CD1c-positive myeloid dendritic cell (primary cell): ENCODE measurements around the gene CAMTA1.

ENCODE experiments used
- DNase-seq: peaks from one replicate; pipeline ENCODE4 v3.0.0-alpha.2; 2016; ENCODE audit errors: extremely low spot score

The CAMTA1 gene

DNA sequence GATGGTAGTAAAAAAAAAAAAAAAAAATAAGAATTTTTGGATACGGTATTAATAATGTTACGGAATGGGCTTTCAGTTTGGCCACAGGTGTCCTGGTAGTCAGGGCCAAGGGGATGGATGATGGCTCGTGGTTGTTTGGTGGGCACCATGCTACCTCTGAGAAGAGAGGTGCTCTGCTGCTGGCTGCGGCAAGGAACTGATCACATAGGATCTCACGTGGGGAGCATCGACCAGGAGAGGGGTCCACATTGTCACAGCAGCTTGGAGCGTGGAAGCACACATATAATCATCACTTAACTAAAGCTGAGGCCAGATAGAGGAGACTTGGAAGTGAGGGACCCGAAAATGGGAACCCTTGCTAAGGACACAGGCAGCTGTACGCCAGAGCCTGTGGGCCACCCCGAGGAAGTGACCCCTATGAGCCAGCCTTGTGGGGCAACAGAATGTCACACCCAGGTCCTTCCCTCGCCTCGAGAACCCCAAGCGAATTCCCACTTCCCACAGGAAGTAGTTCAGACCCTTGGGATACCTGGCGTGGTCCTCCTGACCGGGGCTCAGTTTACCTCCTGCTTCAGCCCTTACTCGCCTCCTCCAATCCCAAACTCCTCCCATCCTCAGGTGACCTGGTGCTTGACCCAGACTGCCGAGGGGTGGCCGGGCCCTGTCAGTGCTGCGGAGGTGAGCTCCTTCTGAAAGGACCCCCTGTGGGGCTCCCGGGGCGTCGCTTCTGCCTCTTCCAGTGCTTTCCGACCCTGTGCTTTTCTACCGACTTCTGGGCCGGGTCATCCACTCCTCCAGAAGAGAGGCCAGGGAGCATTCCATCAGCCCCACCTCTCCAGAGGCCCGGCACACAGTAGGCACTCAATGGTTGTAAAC lies 222.0 kb downstream of the CAMTA1 start:
- no peak for DNase-seq

DNA sequence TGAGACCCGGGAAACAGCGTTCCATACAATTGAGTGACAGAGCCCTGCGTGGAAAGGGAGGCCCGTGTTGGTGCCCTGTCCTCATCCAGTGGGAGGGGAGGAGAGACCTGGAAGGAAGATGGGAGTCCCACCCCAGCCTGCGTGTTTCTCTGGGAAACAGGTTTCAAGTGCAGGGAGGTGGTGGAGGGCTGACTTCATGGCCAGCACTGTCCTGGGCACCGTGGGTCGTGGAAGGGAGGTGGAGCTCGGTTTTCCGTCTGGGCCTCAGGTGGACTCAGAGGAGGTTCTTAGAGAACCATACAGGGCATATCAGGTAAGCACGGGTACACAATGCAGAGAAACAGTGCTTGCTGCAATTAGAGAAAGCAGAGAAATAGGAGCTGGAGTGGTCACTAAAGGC lies 222.6 kb downstream of the CAMTA1 start:
- no peak for DNase-seq

DNA sequence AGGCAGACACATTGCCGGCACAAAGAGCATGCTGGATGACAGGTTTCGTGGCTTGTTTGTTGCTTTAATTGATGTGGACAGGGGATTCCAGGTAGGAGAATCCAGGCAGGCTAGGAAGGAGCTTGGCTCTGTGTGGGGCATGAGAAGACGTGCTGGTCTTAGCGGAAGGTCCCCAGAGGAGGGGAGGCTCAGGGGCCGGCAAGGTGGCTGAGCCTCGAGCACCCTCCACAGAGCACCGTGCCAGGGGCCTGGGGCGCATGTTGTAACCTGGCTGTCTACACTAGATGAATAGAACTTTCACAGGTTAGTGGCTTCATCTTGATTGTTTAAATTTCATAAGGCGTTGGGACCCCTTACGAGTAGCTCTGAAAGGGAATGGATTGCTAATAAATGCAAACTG lies 223.1 kb downstream of the CAMTA1 start:
- DNase-seq, result no peak

DNA sequence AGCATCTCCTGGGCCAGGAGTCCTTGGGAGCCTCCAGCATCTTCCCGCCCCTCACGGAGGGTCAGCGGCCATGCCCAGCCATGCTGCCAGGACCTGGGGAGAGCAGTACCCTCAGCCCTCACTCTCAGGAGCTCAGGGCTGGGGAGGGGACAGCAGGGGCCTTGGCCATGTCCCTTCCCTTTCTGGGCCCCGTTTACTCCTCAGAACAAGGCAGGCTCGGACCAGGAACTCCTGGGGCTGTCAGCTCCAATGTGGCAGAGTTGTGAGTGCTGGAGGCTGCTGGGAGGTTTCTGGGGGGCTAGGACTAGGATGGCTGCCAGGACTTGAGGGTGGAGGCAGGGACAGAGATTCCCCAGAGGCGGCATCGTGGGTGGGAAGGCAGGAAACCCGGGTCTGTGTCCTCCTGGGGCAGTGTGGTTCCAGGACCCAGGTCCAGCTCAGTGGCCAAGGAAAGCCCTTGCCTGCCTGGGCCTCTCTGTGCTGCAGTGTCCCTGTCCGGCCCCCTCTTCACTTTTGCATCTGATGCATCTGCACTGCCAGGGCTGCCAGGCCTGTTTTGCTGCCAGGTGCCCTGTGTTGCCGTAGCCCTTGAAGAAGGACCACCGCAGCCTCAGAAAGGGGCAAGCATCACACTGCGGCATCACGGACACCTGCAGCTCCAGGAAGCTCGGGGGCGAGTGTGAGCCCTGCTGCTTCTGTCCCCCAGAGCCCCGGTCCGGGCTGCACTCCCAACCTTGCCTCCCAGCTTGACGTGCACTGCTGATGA lies 223.9 kb downstream of the CAMTA1 start:
- no peak for DNase-seq

DNA sequence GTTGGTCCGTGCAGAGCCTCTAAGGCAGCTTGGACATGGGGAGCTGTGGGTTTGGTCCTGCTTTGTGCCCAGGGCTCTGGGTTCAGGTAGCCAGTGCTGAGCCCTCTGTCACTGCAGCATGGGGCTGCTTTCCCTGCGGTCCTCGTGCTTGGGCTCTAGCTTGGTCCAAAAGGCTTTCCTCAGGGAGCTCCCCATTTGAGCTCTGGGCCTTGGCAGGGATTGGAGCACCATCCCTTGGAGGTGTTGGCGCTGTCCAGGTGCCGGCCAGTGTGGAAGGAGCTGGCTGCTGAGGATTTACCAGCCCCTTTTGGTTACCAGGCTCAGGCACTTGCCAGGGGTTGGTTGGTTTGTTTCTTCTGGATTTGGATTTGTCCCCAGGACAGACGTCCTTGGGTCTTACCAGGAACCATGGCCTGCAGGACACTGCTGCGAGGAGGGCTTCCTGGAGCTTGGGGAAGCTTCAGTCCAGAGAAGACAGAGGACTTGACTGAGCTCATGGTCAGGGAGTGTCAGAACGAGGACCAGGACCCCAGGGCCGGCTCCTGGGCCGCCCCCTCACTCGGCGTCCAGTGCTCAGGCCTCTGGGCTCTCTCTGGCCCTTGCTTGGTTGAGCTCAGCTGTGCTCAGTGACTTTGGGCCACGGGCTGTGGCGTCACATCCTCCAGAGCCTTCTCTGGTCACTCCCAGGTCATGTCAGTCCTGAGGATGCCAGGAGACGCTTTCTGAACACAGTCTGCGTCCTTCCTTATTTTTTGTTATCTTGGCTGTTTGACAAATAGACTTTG lies 224.7 kb downstream of the CAMTA1 start:
- no peak for DNase-seq

DNA sequence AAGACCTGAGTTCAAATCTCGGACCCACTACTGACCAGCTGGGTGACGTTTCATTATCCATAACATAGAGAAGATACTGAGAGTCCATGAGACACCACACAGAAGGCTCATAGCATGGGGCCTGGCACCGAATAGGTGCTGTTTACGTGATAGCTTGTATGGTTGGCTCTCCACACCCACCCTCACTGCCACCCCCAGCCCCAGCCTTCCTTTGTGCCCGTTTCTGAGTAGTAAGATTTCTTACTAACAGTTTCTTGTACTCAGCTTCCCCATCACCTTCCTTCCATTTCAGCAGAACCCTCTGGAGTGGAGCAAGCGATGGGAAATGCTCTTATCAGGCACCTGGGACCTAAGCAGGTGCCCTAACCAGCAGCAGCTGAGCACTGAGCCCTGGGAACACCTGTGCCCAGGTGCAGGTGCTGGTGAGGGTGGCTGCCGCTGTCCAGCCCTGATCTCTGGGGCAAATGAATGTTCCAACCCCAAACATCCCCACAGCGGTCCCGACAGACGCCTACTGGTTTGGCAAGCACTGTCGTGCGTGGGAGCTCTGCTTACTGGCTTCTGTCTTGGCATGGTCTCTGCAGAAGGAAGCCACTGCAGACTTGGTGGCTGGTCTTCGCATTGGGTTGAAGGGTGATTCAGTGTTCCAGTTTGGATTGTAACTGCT lies 225.4 kb downstream of the CAMTA1 start:
- no peak for DNase-seq

DNA sequence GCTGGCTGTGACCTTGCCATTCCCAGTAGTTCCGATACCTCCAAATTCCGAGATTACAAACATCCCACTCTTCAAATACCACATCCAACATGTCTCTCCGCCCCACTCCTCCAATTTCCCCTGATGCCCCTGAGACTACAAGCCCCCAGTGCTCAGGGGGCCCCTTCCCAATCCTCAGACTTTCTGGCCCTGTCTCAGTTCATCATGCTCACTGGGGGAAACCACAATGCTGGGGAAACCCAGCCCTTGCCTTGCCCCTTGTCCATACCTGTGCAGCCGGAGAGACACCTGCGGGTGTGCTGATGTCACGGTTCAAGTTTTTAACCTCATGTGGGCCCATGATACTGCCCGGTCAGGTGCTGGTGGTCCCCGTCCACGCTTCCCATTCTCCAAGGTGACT lies 226.6 kb downstream of the CAMTA1 start:
- DNase-seq, result no peak

DNA sequence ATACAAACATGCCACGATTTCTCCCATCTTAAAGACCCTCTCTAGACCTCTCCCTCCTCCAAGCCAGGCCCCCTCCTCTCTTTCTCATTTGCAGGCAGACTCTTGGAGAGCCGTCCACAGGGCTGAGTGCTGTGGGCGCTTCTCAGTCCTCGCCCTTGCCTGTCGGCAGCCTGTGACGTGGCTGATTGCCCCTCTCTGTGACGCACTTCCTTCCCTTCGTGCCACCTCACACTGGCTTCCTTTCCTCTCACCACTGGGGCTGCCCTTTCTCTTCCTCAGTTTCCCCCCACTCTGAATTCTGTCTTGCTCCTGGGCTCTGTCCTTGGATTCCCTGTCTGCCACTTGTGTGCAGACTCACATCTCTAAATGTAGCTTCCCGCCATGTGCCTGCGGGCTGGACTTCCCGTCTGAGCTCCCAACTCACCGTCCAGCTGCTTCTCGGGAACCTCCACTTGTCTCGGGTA lies 227.2 kb downstream of the CAMTA1 start:
- no peak for DNase-seq

DNA sequence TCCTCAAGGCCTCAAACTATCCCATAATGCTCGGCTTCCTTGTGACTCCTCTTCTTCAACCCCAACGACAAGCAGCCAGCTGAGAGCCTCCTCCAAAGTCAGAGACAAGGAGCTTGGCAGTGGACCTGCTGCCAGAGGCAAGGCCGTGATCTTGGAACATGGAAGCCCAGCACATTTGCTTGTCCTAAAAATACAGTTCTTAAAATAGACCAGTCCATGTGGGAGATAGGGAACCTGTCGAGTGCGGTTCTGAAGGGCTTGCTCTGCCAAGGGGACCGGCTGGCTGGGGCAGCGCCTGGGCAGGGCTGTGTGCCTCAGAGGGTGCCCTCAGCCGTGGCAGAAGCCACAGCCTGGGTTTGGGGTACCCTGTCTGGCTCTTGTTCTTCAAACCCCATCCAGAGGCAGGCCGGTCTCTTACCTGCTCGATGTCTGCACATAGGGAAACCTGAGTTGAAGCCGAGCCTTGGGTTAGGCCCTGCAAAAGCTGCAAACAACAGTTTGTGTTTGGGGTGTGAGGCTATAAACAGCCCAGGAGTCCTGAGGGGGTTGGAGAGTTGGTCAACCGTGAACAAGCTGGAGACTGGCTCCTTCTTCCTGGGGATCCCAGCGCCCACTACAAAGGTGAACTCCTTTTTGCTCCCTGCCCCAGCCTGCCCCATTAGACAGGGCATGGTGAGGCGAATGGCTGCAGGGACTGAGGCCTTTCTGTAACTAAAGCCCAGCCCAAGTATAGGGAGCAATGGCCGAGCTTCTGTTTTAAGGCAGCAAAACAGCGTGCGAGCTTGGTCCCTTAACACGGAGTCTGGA lies 228.8 kb downstream of the CAMTA1 start:
- no peak for DNase-seq

DNA sequence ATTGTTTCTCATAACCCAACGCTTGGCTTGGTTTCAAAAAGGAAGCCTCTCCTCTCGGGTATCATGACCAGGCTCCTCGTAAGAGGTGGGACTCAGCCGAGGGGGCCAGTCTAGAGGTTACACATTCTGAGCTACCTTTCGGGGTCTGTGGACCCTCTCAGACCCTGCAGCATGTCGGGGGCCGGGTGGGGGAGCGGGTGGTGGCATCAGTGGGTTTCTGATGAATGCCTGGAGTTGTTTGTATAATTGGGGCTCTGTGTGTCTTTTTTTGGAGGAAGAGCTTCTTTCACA lies 229.3 kb downstream of the CAMTA1 start:
- DNase-seq, result no peak

DNA sequence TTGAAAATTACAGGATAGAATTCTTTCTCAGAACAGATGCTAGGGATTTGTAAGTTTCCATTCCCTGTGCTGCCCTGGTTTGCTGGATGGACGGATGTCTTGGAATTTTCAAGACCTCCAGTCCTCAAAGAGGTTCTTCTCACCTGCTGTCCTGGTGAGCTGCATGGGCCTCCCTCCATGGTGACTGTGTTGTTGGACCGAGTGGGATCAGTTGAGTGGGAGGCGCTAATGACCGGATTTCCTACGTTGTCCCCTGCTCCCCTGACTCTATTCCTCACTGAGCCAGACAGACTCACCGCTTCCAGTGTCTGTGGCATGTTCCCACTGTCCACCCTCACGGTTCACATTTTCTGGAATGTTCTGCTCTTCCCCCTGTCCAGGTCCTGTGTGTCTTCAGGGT lies 229.8 kb downstream of the CAMTA1 start:
- DNase-seq, result no peak

DNA sequence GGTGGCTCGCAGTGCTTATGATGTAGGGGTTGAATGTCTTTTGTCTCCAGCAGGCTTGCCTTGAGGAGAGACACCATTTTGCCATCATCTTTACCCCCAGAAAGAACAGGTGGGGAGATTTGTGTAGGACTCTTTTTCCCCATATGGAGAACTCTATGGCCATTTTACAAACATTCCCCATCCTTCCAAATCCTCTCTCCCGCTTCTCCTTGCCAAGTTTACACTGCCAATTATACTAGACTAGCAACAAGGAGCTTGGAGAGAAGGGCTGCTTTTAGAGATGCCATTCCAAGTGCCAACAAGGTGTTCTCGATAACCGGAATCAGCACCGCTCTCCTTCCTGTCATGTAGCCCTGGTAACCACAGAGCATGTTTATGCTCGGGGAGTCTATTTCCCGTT lies 233.1 kb downstream of the CAMTA1 start:
- no peak for DNase-seq

DNA sequence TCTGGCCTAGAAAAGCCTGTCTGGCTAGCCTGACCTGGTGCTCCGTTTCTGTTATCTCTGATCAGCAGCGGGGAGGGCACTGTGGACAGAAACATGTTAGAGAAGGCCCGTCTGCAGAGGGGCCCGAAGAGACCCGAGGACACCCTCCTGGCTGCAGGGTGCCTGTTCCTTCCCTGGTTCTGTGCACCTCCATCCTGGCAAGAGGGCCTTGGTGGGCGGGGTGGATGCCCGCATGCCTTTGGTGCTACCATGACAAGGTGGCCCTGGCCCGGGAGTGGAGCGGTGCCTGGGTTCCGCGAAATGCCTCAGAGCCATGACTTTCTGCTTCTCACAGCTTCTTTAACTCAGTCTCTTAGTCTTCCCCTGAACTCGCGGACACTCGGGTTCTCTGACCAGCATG lies 233.6 kb downstream of the CAMTA1 start:
- no peak for DNase-seq

DNA sequence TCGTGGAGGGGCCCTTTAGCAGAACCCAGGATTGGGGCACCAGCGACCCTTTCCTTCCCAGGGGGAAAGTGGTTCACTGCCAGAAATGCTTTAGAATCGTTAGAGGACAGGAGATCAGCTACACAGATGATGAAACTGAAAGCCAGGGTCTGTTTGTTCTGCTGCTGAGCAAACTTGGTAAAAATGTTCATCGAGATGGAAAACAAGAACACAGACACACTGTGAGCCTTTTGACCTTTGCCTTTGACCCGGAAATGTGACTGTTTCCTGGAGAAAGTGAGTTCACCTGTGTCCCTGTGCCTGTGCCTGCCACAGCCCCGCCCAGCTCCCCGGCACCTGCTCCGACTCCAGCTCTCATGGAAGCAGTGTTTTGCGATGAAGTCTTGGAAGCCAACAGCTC lies 234.3 kb downstream of the CAMTA1 start:
- DNase-seq, result no peak

DNA sequence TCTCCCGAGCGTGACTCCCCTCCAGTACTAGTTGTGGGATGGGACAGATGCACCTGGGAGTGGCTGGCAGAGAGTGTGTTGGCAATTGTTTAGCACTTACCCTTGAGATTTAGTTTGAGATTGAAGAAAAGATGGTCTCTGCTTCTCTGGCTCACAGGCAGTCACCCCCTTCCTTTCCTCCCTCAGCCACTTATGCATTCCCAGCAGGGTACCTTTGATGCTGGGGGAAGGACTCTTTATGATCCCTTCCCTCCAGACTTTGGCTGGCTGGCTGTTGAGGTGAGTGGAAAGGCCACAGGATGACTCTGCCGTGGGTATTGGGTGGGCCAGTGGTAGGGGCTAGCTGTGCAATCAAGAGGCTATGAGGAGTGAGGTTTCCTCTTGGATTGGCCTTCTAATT lies 236.8 kb downstream of the CAMTA1 start:
- DNase-seq, result no peak

DNA sequence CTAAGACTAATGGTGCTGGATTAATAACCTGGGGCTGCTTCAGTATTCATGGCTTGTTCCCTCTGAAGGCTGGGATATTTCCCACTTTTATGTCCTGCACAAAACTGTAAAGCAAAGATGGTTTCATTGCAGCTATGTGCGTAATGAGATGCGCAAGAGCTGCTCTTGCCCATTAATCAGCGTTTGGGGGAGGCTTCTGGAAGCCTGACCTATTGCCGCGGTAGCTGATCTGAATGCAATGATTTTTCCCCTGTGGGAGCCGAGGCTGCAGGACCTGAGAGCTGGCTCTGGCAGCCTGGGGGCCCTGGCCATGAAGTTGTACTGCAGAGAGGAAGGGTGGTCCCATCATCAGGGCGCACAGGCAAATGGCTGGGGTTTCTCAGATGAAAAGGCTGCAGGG lies 239.8 kb downstream of the CAMTA1 start:
- no peak for DNase-seq

DNA sequence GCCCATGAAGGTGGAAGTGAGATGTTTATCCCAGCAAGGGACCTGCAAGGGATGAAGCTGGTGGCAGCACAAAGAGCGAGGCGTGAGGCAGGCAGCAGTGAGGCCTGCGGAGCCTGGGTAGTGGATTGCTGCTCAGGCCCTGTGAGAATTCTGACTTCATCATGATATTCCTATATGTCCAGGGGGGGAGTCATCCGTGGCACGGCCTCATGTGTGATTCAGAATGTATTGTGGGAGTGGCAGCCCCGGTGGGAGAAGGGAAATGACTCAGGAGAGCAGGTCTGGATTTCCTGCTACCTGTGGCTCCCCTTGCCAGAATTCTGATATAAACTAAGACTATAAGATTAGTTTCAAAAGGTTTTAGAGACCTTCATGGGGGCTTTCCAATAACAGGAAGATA lies 240.9 kb downstream of the CAMTA1 start:
- DNase-seq, result no peak

DNA sequence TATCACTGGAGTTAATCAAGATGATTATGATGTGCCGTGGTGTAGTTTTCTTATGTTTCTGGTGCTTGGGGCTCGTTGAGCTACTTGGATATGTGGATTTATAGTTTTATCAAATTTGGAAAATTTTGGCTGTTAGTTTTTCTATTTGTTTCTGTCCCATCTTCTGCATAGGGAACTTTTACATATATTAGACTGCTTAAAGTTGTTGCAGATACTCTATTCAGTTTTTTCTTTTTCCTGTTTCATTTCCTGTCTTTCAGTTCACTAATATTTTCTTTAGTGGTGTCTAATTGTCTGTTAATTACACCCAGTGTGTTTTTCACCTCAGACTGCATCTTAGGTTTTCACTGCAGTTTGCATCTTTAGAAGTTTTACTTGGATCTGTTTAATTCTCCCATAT lies 247.7 kb downstream of the CAMTA1 start:
- DNase-seq, result no peak

DNA sequence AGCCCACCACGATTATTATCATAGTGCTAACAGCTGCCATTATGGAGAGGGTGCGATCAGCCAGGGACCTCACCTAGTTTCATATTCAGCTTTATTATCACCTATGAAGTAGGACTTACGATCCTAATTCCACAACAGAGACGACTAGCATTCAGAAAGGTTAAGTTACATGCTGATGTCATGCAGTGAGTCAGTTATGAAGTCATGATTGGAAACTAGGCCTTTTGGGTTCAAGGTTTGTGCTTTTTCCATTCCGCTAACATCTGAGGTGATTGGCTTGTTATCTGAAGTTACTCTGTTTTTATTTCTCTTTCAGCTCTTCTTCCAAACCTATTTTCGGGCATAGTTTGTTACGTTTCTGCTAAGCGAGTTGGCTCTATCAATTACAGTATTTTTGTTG lies 251.1 kb downstream of the CAMTA1 start:
- DNase-seq, result no peak

DNA sequence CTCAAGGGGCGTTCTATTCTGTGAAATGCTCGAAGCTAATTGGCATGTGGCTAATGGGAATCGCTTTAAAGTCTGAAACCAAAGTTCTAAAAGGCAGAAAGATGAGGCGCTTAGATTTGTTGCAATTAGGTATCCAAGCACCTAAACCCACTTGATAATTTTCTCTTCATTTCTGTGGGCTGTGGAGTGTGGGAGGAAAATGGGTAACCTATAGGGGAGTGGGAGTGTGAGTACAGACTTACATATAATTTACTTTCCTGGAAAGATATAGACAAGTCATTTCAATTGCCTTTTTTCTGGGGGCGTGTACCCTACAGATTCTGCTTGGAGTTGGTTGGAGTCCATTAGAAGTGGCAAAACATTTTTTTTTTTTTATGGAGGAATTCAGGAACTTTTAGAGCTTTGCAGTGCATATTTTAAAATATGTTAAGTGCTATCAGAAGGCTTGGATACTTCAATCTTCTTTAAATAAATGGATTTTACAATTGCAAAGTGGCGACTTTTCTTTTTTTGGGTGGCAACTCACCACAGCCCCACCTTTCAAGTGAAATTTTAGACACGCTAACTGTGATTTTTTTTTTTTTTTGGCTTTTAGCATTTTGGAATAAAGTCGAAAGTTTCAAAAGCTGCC lies 254.5 kb downstream of the CAMTA1 start:
- no peak for DNase-seq
